MM.1S (cell line): Measurements from ENCODE around the gene ACSL1.

Experiments used
- DNase-seq: peaks from one replicate; pipeline ENCODE4 v3.0.0-alpha.2; 2015
- H2AFZ ChIP-seq: fragments of 300-600 bp; sonication (generic); 2 replicates; pipeline ENCODE4 v1.6.0; 2016; ENCODE audit warnings: antibody characterized with exemption, low read length
- H3F3A ChIP-seq: fragments of 300-600 bp; sonication (generic); 2 replicates; pipeline ENCODE4 v1.6.1; 2016; ENCODE audit warnings: mild to moderate bottlenecking, antibody characterized with exemption, low read length, moderate library complexity, mixed read lengths; ENCODE audit not compliant: insufficient read depth
- H3K27ac ChIP-seq: fragments of 300-600 bp; sonication (generic); 2 replicates; pipeline ENCODE4 v1.5.1; 2016; ENCODE audit warnings: mild to moderate bottlenecking, low read length
- H3K27me3 ChIP-seq: fragments of 300-600 bp; sonication (generic); replicated peaks from 2 replicates; pipeline ENCODE4 v1.6.0; 2016; ENCODE audit warnings: low read length; ENCODE audit not compliant: insufficient read depth
- H3K36me3 ChIP-seq: fragments of 300-600 bp; sonication (generic); replicated peaks from 2 replicates; pipeline ENCODE4 v1.6.1; 2016; ENCODE audit warnings: mild to moderate bottlenecking, low read length, mixed read lengths; ENCODE audit not compliant: insufficient read depth
- H3K4me1 ChIP-seq: fragments of 300-600 bp; sonication (generic); 2 replicates; pipeline ENCODE4 v1.6.1; 2016; ENCODE audit warnings: low read length, mixed read lengths
- H3K4me2 ChIP-seq: fragments of 300-600 bp; sonication (generic); 2 replicates; pipeline ENCODE4 v1.6.0; 2016; ENCODE audit warnings: low read depth, low read length
- H3K4me3 ChIP-seq: fragments of 300-600 bp; sonication (generic); 2 replicates; pipeline ENCODE4 v1.5.1; 2016; ENCODE audit warnings: low read length, mixed read lengths
- H3K79me2 ChIP-seq: fragments of 300-600 bp; sonication (generic); 2 replicates; pipeline ENCODE4 v1.6.1; 2016; ENCODE audit warnings: mixed run types, low read length, mixed read lengths
- H3K9ac ChIP-seq: fragments of 300-600 bp; sonication (generic); 2 replicates; pipeline ENCODE4 v1.6.1; 2016; ENCODE audit warnings: low read length, mixed read lengths
- H3K9me2 ChIP-seq: fragments of 300-600 bp; sonication (generic); replicated peaks from 2 replicates; pipeline ENCODE4 v1.6.1; 2016; ENCODE audit warnings: mild to moderate bottlenecking, low read length, mixed read lengths; ENCODE audit not compliant: insufficient read depth
- H3K9me3 ChIP-seq: fragments of 300-600 bp; sonication (generic); replicated peaks from 2 replicates; pipeline ENCODE4 v1.6.1; 2016; ENCODE audit warnings: mild to moderate bottlenecking, low read length, mixed read lengths; ENCODE audit not compliant: insufficient read depth
- H4K20me1 ChIP-seq: fragments of 300-600 bp; sonication (generic); 2 replicates; pipeline ENCODE4 v1.6.1; 2016; ENCODE audit warnings: mild to moderate bottlenecking, low read length, moderate library complexity, mixed read lengths; ENCODE audit not compliant: insufficient read depth
- CTCF ChIP-seq: fragments of 300-600 bp; sonication (generic); IDR thresholded peaks from 2 replicates; pipeline ENCODE4 v1.5.1; 2016; ENCODE audit warnings: antibody characterized with exemption, low read length, mixed read lengths
- EZH2 ChIP-seq: fragments of 300-600 bp; sonication (generic); optimal IDR thresholded peaks from 2 replicates; pipeline ENCODE3; 2017; ENCODE audit warnings: low read depth, mild to moderate bottlenecking, antibody characterized with exemption, low read length, mixed read lengths
- EZH2phosphoT487 ChIP-seq: fragments of 300-600 bp; sonication (generic); IDR thresholded peaks from 2 replicates; pipeline ENCODE4 v1.6.1; 2018; ENCODE audit warnings: antibody characterized with exemption, low read length

ACSL1 gene

GRCh38 chr4:184807797-184808712, 17.7 kb downstream of the ACSL1 start:
- Histone ChIP-seq H3K4me1 (no peaks in the 10 kb centered on the region), H3K27ac (no peak overlapping the region), H3K9ac (no peak overlapping the region), H3F3A (no peaks in the 10 kb centered on the region), H2AFZ (no peak overlapping the region), H4K20me1 (no peaks in the 10 kb centered on the region), H3K9me3 (no peaks in the 10 kb centered on the region), H3K79me2 (no peaks in the 10 kb centered on the region), H3K4me2 (no peak overlapping the region), H3K9me2 (no peaks in the 10 kb centered on the region), H3K4me3 (no peak overlapping the region), H3K27me3 (no peaks in the 10 kb centered on the region), H3K36me3 (no peaks in the 10 kb centered on the region)
- DNase-seq = no peak
- TF ChIP-seq CTCF (no peak), EZH2phosphoT487 (no peak)

GRCh38 chr4:184807256-184807655, 18.5 kb downstream of the ACSL1 start:
- H3K9me2 ChIP-seq = no peaks in the 10 kb centered on the region
- H2AFZ ChIP-seq = no peak overlapping the region
- H3K79me2 ChIP-seq = no peaks in the 10 kb centered on the region
- H3F3A ChIP-seq = no peaks in the 10 kb centered on the region
- no peak overlapping the region for H3K4me3 ChIP-seq
- no peaks in the 10 kb centered on the region for H3K27me3 ChIP-seq
- H3K4me2 ChIP-seq = no peak overlapping the region
- no peaks in the 10 kb centered on the region for H3K9me3 ChIP-seq
- H3K4me1 ChIP-seq = no peaks in the 10 kb centered on the region
- H4K20me1 ChIP-seq = no peaks in the 10 kb centered on the region
- no peaks in the 10 kb centered on the region for H3K36me3 ChIP-seq
- no peak overlapping the region for H3K9ac ChIP-seq
- TF ChIP-seq EZH2 (no peak), CTCF (no peak), EZH2phosphoT487 (no peak)
- no peak for DNase-seq
- no peak overlapping the region for H3K27ac ChIP-seq

- no peak overlapping the region for H3K4me2 ChIP-seq
- no peaks in the 10 kb centered on the region for H4K20me1 ChIP-seq
- H3K9me2 ChIP-seq = no peaks in the 10 kb centered on the region
- H3K9ac ChIP-seq = no peak overlapping the region
- no peaks in the 10 kb centered on the region for H3K79me2 ChIP-seq
- H3K36me3 ChIP-seq = no peaks in the 10 kb centered on the region
- no peak overlapping the region for H3K4me3 ChIP-seq
- no peak for TF ChIP-seq CTCF
- no peak for TF ChIP-seq EZH2
- no peak for TF ChIP-seq EZH2phosphoT487
- no peaks in the 10 kb centered on the region for H3K27me3 ChIP-seq
- no peak for DNase-seq
- H3K27ac ChIP-seq = no peak overlapping the region
- H3K9me3 ChIP-seq = no peaks in the 10 kb centered on the region
- H3F3A ChIP-seq = no peaks in the 10 kb centered on the region
- no peak overlapping the region for H2AFZ ChIP-seq
- H3K4me1 ChIP-seq = no peaks in the 10 kb centered on the region
These were observed 19.1 kb downstream of the ACSL1 start for GRCh38 chr4:184806711-184807110.
